Vagina (tissue), 2 donors: ENCODE measurements around the gene CHST9. TPM values are rescaled to one million over a fixed set of nuclear protein-coding genes. Genes with fewer than 3 reads are reported as not detected.
A peak's percentile ranks its signal among the peaks of the same experiment; 100 is the strongest.
"Not testable (repeated sequence)": the region's sequence is repeated elsewhere in the genome, so short reads cannot be mapped to it uniquely, and the experiment has no call there.

Experiments used
- DNase-seq, 2 donors: peaks; one replicate each; pipeline ENCODE4 v3.0.0-alpha.2; 2017; ENCODE audit errors: extremely low spot score in 2 of 2
- H3K27ac ChIP-seq: fragments of 200-600 bp; sonication (generic); one replicate; pipeline ENCODE4 v1.5.1; 2019
- H3K27me3 ChIP-seq: fragments of 200-600 bp; sonication (generic); one replicate; pipeline ENCODE4 v1.5.1; 2019
- H3K36me3 ChIP-seq, 2 donors: fragments of 200-600 bp; sonication (generic); one replicate each; pipeline ENCODE4 v1.5.1; 2017 to 2019
- H3K4me1 ChIP-seq: fragments of 200-600 bp; sonication (generic); one replicate; pipeline ENCODE4 v1.5.1; 2019
- H3K4me3 ChIP-seq, 2 donors: fragments of 200-600 bp; sonication (generic); 1 replicate in 1 of 2; 2 replicates in 1 of 2; pipeline ENCODE4 v1.5.1; 2016 to 2019
- H3K9me3 ChIP-seq: fragments of 200-600 bp; sonication (generic); one replicate; pipeline ENCODE4 v1.5.1; 2019
- CTCF ChIP-seq, 3 experiments: fragments of 450-650 bp in 2 of 3; fragments of 200-600 bp in 1 of 3; sonication (generic) in 1 of 3; IDR thresholded peaks; one replicate each; pipeline ENCODE4 v1.5.1; 2017 to 2019; ENCODE audit warnings: antibody characterized with exemption in 3 of 3, mild to moderate bottlenecking in 2 of 3, moderate library complexity in 2 of 3
- POLR2A ChIP-seq, 2 donors: fragments of 450-650 bp; IDR thresholded peaks; one replicate each; pipeline ENCODE4 v1.6.1; 2017; ENCODE audit warnings: antibody characterized with exemption in 2 of 2, mild to moderate bottlenecking in 2 of 2, moderate library complexity in 2 of 2
- POLR2AphosphoS5 ChIP-seq, 2 donors: sonication (generic); formaldehyde crosslinking; IDR thresholded peaks; one replicate each; pipeline ENCODE4 v1.9.0; 2017; ENCODE audit warnings: antibody characterized with exemption in 2 of 2, mild to moderate bottlenecking in 2 of 2, low read depth in 1 of 2; ENCODE audit not compliant: insufficient read depth in 1 of 2
- intact Hi-C: fragments of 100-400 bp; cut with DNase I; formaldehyde crosslinking; loops from one replicate; pipeline ENCODE4 v1.15.1; 2023
- total RNA-seq: library from RNA; depleted of rRNA; stranded (reverse); fragments of >200 nt; gene quantifications from one replicate; pipeline ENCODE4 v1.2.3, GENCODE V29; 2016

The CHST9 gene
- total RNA-seq, result 0.74 TPM

GRCh38 chr18:27185025-27185763 lies at the start of gene CHST9:
TSS of gene CHST9 (minus strand) at chr18:27185308. CDS start at chr18:27142809, 42,499 bp downstream.
- TF ChIP-seq CTCF (IDR thresholded peaks at IDR 0.05) (no peak), POLR2AphosphoS5 (IDR thresholded peaks at IDR 0.05; ENCODE audit: insufficient read depth in 1 of 2, low read depth in 1 of 2) (no peak), POLR2A (IDR thresholded peaks at IDR 0.05) (no peak)
- intact Hi-C loops, result no loop called here
- no peak within 1 kb of the TSS for H3K27ac ChIP-seq
- H3K4me3 ChIP-seq, result peak within 1 kb of the TSS; percentile 43 to 49
- H3K36me3 ChIP-seq, result no peaks in the 10 kb centered on the region
- no peak for DNase-seq
- no peaks in the 10 kb centered on the region for H3K27me3 ChIP-seq
- H3K4me1 ChIP-seq, result no peaks in the 10 kb centered on the region
- no peaks in the 10 kb centered on the region for H3K9me3 ChIP-seq

GRCh38 chr18:27232355-27232754 lies 47.2 kb upstream of the CHST9 start:
- H3K36me3 ChIP-seq, H3K27ac ChIP-seq, H3K27me3 ChIP-seq, intact Hi-C loops, H3K9me3 ChIP-seq, H3K4me1 ChIP-seq, DNase-seq, H3K4me3 ChIP-seq: not testable (repeated sequence)

GRCh38 chr18:27231671-27232070 lies 46.6 kb upstream of the CHST9 start:
- H3K9me3 ChIP-seq, H3K27ac ChIP-seq, intact Hi-C loops, DNase-seq, H3K36me3 ChIP-seq, H3K27me3 ChIP-seq, H3K4me3 ChIP-seq, H3K4me1 ChIP-seq: not testable (repeated sequence)

- H3K36me3 ChIP-seq, H3K27ac ChIP-seq, H3K9me3 ChIP-seq, H3K4me1 ChIP-seq, H3K27me3 ChIP-seq, intact Hi-C loops, DNase-seq, H3K4me3 ChIP-seq: not testable (repeated sequence)
Observed at GRCh38 chr18:27231221-27231620, 46.1 kb upstream of the CHST9 start.

- H3K4me3 ChIP-seq, result no peak overlapping the region
- H3K27ac ChIP-seq, result no peak overlapping the region
Observed at GRCh38 chr18:27227721-27228120, 42.6 kb upstream of the CHST9 start.

GRCh38 chr18:27226556-27227075 lies 41.5 kb upstream of the CHST9 start:
- intact Hi-C loops, result no loop called here
- Histone ChIP-seq H3K4me1 (peaks cover 5% of the 10 kb centered on the region), H3K27ac (no peak overlapping the region), H3K27me3 (no peaks in the 10 kb centered on the region), H3K4me3 (no peak overlapping the region), H3K36me3 (no peaks in the 10 kb centered on the region), H3K9me3 (no peaks in the 10 kb centered on the region)
- no peak for DNase-seq
- TF ChIP-seq POLR2AphosphoS5 (IDR thresholded peaks at IDR 0.05; ENCODE audit: insufficient read depth in 1 of 2, low read depth in 1 of 2) (no peak), POLR2A (IDR thresholded peaks at IDR 0.05) (no peak), CTCF (IDR thresholded peaks at IDR 0.05) (no peak)

More at GRCh38 chr18:27227721-27228120, 42.6 kb upstream of the CHST9 start:
- Histone ChIP-seq H3K27me3 (no peaks in the 10 kb centered on the region), H3K9me3 (no peaks in the 10 kb centered on the region), H3K4me1 (peaks cover 5% of the 10 kb centered on the region), H3K36me3 (no peaks in the 10 kb centered on the region)
- DNase-seq, result no peak
- TF ChIP-seq POLR2AphosphoS5 (IDR thresholded peaks at IDR 0.05; ENCODE audit: insufficient read depth in 1 of 2, low read depth in 1 of 2) (no peak), POLR2A (IDR thresholded peaks at IDR 0.05) (no peak), CTCF (IDR thresholded peaks at IDR 0.05) (no peak)
- intact Hi-C loops, result no loop called here
